Gastroesophageal sphincter (tissue), 3 donors: ENCODE data around the gene ALDH18A1.

Experiments
- EP300 ChIP-seq: sonication (generic); formaldehyde crosslinking; IDR thresholded peaks from one replicate; pipeline ENCODE4 v1.6.1; 2017; ENCODE audit warnings: antibody characterized with exemption, mild to moderate bottlenecking
- POLR2AphosphoS5 ChIP-seq: sonication (generic); formaldehyde crosslinking; IDR thresholded peaks from one replicate; pipeline ENCODE4 v1.6.1; 2017; ENCODE audit warnings: antibody characterized with exemption
- TF ChIP-seq, protein P1 (sequence below), 4 experiments: fragments of 200-600 bp in 2 of 4; fragments of 450-650 bp in 2 of 4; sonication (generic) in 1 of 4; IDR thresholded peaks; one replicate each; pipeline ENCODE4 v1.5.1; 2017 to 2019; ENCODE audit warnings: antibody characterized with exemption in 4 of 4, mild to moderate bottlenecking in 2 of 4, moderate library complexity in 2 of 4

DNA sequence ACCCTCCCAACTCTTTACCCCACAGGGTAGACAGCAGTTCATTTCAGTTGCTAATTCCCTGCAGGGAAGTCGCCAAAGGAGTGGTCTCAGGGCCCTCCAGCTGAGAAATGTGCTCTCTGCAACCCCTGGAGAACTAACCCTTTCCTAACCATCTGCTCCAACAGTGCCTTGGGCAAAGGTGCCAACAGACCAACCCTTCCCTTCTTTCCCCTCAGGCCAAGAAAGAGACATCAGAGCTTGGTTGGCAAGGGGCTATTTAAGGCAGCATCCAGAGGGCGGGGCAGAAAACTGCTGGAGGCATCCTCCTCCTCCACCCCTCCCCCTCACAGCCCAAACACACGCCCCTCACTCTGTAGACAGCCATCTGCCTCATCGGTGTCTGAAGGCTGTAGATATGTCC is 97.0 kb downstream of the ALDH18A1 start:
- TF ChIP-seq, protein P1, sequence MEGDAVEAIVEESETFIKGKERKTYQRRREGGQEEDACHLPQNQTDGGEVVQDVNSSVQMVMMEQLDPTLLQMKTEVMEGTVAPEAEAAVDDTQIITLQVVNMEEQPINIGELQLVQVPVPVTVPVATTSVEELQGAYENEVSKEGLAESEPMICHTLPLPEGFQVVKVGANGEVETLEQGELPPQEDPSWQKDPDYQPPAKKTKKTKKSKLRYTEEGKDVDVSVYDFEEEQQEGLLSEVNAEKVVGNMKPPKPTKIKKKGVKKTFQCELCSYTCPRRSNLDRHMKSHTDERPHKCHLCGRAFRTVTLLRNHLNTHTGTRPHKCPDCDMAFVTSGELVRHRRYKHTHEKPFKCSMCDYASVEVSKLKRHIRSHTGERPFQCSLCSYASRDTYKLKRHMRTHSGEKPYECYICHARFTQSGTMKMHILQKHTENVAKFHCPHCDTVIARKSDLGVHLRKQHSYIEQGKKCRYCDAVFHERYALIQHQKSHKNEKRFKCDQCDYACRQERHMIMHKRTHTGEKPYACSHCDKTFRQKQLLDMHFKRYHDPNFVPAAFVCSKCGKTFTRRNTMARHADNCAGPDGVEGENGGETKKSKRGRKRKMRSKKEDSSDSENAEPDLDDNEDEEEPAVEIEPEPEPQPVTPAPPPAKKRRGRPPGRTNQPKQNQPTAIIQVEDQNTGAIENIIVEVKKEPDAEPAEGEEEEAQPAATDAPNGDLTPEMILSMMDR (IDR thresholded peaks at IDR 0.05), result no peak
- TF ChIP-seq POLR2AphosphoS5 (peak; percentile 82), EP300 (no peak)
